Astrocyte of the cerebellum (primary cell): ENCODE results near the gene TPRG1L.

ENCODE experiments used
- DNase-seq: peaks from one replicate; pipeline ENCODE4 v3.0.0-alpha.2; 2011; ENCODE audit warnings: low read depth
- H3K4me3 ChIP-seq: 2 replicates; pipeline ENCODE4 v1.5.1; 2011; ENCODE audit warnings: mild to moderate bottlenecking, low read depth, low read length, moderate library complexity
- in situ Hi-C: cut with HindIII; loops from 2 replicates; pipeline ENCODE4 v1.10.0; 2017; ENCODE audit warnings: low sequenced_read_pairs
- TF ChIP-seq, protein P1 (sequence below): IDR thresholded peaks from 2 replicates; pipeline ENCODE4 v1.5.1; 2012; ENCODE audit warnings: low read length, low read depth, moderate library complexity, mild to moderate bottlenecking; ENCODE audit errors: missing control alignments

TPRG1L gene

DNA sequence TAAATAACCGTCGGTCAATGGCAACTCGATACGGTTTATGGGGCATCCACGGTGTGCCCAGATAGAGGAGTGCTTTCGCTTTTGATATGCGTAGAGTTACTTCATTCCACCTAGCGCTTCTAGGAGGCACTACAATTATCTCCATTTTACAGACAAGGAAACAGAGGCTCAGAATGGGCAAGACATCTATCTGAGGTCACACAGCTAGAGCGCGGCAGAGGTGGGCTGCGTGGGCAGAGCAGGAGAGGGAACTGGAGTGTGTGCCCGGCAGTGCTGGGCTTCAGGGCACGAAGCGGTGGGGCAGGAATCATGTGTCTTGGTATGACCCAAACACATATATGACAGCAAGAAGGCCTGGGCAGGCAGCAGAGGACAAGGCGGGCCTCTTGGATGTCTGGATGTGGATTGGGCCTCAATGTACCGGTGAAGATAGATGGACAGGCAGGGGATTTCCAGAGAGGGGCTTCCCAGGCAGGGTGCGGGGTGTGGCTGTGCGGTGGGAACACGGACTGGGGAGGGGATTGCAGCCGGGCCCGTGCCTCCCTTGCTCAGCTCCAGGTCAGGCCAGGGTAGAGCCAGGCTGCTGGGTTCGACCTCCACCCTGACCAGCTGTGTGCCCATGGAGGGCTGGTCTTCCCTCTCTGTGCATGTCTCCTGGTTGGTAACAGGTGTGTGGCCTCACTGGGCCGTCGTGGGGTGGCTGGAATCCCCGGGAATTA is 48.7 kb downstream of the TPRG1L start:
- H3K4me3 ChIP-seq: no peak overlapping the region
- in situ Hi-C loops: no loop called here
- TF ChIP-seq, protein P1, sequence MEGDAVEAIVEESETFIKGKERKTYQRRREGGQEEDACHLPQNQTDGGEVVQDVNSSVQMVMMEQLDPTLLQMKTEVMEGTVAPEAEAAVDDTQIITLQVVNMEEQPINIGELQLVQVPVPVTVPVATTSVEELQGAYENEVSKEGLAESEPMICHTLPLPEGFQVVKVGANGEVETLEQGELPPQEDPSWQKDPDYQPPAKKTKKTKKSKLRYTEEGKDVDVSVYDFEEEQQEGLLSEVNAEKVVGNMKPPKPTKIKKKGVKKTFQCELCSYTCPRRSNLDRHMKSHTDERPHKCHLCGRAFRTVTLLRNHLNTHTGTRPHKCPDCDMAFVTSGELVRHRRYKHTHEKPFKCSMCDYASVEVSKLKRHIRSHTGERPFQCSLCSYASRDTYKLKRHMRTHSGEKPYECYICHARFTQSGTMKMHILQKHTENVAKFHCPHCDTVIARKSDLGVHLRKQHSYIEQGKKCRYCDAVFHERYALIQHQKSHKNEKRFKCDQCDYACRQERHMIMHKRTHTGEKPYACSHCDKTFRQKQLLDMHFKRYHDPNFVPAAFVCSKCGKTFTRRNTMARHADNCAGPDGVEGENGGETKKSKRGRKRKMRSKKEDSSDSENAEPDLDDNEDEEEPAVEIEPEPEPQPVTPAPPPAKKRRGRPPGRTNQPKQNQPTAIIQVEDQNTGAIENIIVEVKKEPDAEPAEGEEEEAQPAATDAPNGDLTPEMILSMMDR: no peak
- no peak for DNase-seq

DNA sequence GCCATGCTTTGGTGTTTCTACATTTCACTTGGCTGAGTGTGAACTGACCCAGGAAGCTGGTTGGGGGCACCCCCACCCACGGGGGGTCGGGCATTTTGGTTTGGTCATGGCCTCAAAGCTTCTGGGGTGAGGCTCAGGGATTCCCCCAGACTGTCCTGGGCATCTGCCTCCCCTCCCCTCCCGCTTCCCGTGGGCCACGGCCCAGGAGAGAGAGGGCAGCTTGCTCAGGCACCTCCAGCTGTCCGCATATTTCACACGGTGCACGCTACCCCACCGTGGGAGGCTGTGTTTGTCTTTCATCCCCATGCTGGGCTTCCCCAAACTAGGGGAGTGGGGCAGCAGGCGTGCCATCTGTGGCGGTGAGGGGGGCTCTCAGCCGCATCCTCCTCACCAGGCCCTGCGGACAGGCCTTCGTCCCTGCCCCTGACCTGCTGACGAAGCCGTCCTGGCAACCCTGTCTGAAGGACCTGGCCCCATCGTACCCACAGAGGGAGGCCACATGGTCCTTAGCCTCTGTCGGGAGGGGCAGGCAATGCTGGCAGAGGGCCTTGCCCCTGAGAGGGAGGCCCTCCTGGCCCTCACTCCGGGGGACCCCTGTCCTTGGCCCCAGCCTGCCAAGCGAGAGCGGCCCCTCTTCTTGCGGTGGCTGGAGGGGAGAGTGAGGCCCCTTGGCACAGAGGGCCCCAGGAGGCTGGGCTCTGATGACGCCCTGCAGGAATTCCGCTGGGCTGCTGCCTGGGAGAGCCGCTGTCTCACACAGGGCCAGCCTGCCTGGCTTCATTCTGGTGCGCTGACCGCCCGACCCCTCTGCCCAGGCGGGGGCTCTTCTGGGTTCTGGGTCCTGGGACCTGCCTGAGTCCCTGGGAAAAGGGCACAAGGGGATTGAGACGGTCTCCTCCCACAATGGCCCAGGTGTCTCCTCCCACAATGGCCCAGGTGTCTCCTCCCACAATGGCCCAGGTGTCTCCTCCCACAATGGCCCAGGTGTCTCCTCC is 49.6 kb downstream of the TPRG1L start:
- in situ Hi-C loops: no loop called here
- TF ChIP-seq, protein P1: no peak
- no peak overlapping the region for H3K4me3 ChIP-seq
- no peak for DNase-seq

DNA sequence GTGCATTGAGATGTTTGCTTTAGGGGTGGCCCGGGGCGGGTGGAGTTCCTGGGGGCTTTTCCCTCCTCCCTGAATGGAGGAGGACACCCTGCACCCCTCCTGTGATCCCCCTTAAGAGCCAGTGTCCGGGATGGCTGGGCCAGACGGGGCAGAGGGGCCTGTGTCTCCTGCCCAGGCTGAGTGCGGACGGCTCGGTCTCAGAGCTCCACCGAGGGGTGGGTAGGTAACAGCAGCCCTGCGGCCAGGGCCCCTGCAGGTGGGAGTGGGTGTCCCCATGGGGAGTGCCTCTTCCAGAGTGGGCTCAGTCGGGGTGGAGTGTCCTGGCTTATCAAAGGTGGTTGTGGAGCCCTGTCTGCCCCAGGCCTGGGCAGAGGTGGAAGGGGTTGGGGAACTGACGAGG is 50.6 kb downstream of the TPRG1L start:
- DNase-seq: no peak
- in situ Hi-C loops: no loop called here
- H3K4me3 ChIP-seq: no peak overlapping the region
- TF ChIP-seq, protein P1: no peak

DNA sequence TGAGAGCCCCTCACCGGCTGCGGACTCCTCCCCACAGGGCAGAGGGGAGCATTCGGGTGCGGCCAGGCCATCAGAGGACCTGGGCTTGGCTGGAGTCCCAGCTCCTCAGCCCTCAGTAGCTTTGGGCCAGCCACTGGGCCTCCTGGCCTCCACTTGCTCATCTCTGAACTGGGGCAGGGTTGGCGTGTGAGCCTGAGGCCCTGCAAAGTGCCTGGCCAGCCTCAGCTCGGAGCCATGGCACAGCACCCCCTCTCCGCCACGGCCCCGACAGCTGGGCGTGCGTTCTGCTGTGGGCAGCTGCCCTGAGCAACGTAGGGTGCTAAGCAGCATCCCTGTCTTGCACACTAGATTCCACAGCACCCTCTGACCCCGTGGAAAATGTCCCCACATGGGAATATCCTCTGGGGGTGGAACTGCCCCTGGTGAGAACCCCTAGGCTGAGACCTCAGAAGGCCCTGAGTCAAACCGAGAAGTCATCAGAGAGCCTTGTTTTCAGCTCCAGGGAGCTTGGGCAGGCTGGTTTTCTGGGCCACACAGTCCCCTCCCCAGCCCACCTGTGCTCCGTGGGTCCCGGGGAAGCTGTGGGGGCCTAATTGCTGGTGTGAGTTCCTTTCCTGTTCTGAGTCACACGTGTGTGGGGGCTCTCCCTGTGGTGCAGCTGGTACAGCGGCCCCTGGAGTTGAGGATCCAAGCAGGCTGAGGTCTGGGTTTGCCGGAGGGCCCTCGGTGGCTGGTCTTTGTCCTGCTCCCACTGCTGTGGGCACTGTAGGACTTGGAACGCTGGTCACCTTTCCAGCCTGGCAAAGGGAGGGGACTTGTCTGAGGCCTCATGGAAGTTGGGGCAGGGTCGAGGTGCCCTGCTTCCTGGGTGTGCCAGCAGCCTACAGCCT is 52.0 kb downstream of the TPRG1L start:
- in situ Hi-C loops: no loop called here
- TF ChIP-seq, protein P1: no peak
- no peak overlapping the region for H3K4me3 ChIP-seq
- no peak for DNase-seq

DNA sequence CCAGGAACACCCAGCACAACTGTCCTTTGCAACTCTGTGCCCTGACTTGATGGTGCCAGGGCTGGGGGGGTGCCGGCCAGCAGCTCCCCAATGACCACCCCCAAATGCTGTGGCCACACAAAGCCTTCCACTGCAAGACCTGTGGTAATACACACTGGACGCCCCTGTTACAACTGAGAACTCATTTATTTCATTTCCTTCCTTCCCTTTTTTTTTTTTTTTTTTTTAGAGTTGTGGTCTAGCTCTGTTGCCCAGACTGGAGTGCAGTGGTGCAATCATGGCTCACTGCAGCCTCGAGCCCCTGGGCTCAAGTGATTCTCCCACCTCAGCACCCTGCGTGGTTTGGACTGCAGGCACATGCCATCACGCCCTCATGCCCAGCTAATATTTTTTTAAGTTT is 52.7 kb downstream of the TPRG1L start:
- in situ Hi-C loops: no loop called here
- TF ChIP-seq, protein P1: no peak
- H3K4me3 ChIP-seq: no peak overlapping the region

More for the DNA sequence above, 52.7 kb downstream of the TPRG1L start:
- no peak for DNase-seq
